ENCODE data around the gene FBXL16. TPM values are rescaled to one million over a fixed set of nuclear protein-coding genes. Genes with fewer than 3 reads are reported as not detected.
A peak's percentile ranks its signal among the peaks of the same experiment; 100 is the strongest.

Gene FBXL16
- total RNA-seq, 1 experiment from 2014 or later, result 9.9 TPM

GRCh38 chr16:678209-678857, 27.3 kb downstream of the FBXL16 start:
- no peak for DNase-seq (ENCODE audit: low spot score)

GRCh38 chr16:677316-678190, 28.0 kb downstream of the FBXL16 start:
- no peak for DNase-seq (ENCODE audit: low spot score)

GRCh38 chr16:676913-677312, 28.7 kb downstream of the FBXL16 start:
- no peak for DNase-seq (ENCODE audit: low spot score)

- no peak for DNase-seq (ENCODE audit: low spot score)
Measured at GRCh38 chr16:676565-676902, 29.1 kb downstream of the FBXL16 start.

GRCh38 chr16:675884-676564, 29.6 kb downstream of the FBXL16 start:
- no peak for DNase-seq (ENCODE audit: low spot score)

- no peak for DNase-seq (ENCODE audit: low spot score)
Measured at GRCh38 chr16:674968-675883, 30.4 kb downstream of the FBXL16 start, which contains the start of gene RHBDL1. TSS of gene RHBDL1 (plus strand) at chr16:675671. CDS start at chr16:675791, 120 bp downstream.

- DNase-seq (ENCODE audit: low spot score), result no peak
Measured at GRCh38 chr16:674214-674881, 31.3 kb downstream of the FBXL16 start.

- DNase-seq (ENCODE audit: low spot score), result no peak
Measured at GRCh38 chr16:673399-673991, 32.1 kb downstream of the FBXL16 start.

- no peak for DNase-seq (ENCODE audit: low spot score)
Measured at GRCh38 chr16:672851-673250, 32.8 kb downstream of the FBXL16 start.

- no peak for DNase-seq (ENCODE audit: low spot score)
Measured at GRCh38 chr16:672371-672770, 33.2 kb downstream of the FBXL16 start.

- no peak for DNase-seq (ENCODE audit: low spot score)
Measured at GRCh38 chr16:671353-672131, 34.1 kb downstream of the FBXL16 start.

GRCh38 chr16:670485-671352, 34.9 kb downstream of the FBXL16 start:
- no peak for DNase-seq (ENCODE audit: low spot score)

- DNase-seq (ENCODE audit: low spot score), result no peak
Measured at GRCh38 chr16:669666-670065, 35.9 kb downstream of the FBXL16 start.

- DNase-seq (ENCODE audit: low spot score), result no peak
Measured at GRCh38 chr16:668519-669171, 37.0 kb downstream of the FBXL16 start.

GRCh38 chr16:667780-668518, 37.7 kb downstream of the FBXL16 start, which contains the start of gene RHOT2:
TSS of gene RHOT2 (plus strand) at chr16:668132. CDS start at chr16:668200, 68 bp downstream.
- DNase-seq (ENCODE audit: low spot score), result peak; percentile 75

GRCh38 chr16:667113-667779, 38.4 kb downstream of the FBXL16 start:
- DNase-seq (ENCODE audit: low spot score), result no peak

- DNase-seq (ENCODE audit: low spot score), result no peak
Measured at GRCh38 chr16:666572-666971, 39.0 kb downstream of the FBXL16 start.
